Stimulated activated CD4-positive, alpha-beta T cell treated with anti-CD3 and anti-CD28 coated beads, Interleukin-15, amount 100 ng/mL, for 24 hours (primary cell): ENCODE measurements around the gene PIGQ.
A peak's percentile ranks its signal among the peaks of the same experiment; 100 is the strongest.

Source experiments
- DNase-seq: peaks from one replicate; pipeline ENCODE4 v3.0.0-alpha.2; 2020

Gene PIGQ

DNA sequence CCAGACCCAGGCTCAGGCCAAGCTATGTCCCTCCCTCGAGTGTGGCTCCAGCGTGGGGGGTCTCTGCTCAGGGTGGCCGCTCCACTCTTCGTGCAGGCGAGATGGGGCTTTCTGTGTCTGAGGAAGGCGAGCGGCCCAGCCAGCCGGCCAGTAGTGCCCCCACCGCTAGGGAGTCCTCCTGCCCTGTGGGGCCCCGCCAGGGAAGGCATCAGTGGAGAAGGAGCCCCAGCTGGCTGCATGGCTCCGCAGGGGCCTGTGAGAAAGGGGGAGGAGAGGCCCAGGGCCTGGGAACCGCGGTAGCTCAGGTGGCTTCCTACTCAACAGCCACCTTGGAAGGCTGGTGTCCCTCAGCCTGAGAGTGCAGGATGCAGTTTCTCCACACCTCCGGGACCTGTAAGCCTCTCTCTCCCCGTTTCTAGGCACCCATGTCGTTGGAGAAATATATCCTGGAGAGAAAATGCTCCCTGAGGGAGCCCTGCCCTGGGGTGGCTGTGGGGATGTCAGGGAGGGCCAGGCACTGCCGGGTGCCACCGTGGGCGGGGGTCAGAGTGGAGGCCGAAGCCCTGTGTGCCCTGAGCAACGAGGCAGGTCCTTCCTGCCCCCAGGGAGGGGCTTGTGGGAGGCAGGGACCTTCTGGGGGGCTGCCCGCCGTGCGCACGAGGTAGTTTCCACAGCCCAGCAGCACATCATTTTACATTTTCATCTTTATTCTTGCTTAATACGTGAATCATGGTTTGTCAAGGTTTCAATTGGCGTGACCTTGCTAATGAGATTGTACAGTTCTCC, 3.3 kb downstream of the PIGQ start:
- DNase-seq = no peak

GRCh38 chr16:574021-574760, 4.4 kb downstream of the PIGQ start:
- DNase-seq = no peak

DNA sequence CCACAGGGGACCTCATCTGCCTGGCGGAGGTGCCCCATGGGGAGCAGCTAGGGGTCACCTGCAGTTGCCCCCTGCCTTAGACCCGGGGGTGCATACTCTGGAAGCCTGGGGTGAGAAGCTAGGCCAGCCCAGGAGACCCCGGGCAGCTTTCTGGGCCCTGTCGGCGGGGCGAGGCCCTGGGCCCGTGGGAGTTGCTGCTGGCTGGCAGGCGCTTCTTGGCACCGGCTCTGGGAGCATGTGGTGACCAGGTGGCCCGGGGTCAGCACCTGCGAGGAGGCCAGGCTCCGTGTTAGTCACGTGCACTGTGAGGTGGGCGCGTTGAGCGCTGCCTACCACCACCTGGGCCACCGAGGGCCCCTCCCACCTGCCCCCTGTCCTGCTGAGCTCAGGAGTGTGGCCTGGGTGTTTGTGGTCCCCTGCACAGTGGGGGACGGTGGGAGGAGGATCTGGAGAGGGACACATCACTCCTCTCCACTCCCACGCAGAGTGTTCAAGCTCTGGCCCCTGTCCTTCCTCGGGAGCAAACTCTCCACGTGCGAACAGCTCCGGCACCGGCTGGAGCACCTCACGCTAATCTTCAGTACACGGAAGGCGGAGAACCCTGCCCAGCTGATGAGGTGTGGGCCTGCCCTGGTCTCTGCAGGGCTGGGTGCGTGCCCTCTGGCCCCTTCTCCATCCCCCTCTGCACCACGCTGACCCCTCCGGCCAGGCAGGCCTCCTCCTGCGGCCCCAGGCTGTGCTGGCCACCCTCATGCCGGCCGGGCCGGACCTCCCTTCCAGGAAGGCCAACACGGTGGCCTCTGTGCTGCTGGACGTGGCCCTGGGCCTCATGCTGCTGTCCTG, 5.8 kb downstream of the PIGQ start:
- no peak for DNase-seq

- DNase-seq = no peak
Measured at GRCh38 chr16:576197-576822, 6.5 kb downstream of the PIGQ start.

DNA sequence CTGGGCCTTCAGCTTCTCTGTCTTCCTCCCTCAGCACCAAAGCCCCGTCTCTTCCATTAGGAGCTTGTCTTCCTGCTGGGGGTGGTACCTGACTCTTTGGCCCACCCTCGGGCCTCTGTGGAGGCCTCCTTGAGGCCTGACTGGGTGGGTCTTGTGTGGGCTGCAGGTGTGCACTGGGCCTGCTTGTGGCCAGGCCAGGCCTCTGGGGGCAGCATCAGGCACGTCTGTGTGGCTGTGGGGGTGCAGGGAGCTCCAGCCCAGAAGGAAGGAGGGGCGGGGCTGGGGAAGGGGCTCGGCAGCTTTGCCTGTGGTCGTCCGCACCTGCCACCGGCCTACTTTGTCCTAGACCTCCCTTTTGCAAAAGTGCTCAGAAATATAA, 7.0 kb downstream of the PIGQ start:
- no peak for DNase-seq

DNA sequence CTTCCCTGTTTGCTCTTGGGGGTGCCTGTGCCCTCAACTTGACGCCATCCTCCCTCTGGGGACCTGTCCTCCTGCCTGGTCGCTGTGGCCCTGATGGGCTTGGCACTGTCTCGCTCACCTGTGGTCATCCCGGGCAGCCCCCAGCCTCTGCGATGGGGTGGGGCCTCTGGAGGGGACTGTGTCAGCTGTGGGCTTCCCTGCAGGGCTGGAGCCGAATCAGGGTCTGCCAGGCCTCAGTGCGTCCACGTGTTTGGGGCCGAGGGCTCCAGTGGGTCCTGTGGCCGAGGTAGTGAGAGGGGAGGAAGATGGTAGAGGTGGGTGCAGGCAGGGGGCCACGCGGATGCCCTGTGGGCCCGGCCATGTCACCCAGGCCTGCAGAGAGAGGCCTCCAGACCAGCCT, 8.0 kb downstream of the PIGQ start:
- no peak for DNase-seq

DNA sequence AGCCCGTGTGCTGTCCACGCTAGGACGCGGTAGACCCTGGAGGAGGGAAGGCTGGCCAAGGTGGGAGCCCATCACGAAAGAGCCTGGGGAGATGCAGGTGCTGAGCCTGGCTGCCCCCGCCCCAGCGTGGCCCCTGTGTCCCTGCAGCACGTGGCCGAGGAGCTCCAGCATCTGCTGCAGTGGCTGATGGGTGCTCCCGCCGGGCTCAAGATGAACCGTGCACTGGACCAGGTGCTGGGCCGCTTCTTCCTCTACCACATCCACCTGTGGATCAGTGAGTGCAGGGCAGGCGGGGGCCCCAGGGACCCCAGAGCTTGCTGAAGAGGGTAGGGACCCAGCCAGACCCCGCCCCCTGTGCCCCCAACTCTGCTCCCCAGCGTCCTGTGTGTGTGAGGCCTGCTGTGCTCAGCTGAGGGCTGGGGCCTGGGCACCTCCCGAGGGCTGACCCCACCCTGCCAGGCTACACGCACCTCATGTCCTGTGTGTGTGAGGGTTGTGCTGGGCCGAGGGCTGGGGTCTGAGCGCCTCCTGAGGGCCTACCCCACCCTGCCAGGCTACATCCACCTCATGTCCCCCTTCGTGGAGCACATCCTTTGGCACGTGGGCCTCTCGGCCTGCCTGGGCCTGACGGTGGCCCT, 8.6 kb downstream of the PIGQ start:
- DNase-seq = no peak

DNA sequence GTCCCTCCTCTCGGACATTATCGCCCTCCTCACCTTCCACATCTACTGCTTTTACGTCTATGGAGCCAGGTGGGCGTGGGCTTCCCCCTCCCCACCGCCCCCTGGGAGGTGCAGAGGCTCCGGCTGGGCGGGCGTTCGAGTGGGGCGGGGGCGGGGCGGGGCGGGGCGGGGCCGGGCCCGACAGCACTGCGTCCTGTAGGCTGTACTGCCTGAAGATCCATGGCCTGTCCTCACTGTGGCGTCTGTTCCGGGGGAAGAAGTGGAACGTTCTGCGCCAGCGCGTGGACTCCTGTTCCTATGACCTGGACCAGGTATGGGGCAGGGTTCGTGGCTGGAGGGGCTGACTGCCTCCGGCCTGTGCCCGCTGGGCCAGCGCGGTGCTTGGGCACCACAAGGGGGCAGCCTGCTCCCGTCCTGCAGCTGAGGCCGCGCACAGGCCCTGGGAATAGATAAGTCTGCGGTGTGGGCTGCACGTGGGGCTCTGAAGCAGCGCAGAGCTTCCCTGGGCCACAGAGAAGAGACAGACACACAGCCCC, 9.2 kb downstream of the PIGQ start:
- DNase-seq = peak; percentile 79

DNA sequence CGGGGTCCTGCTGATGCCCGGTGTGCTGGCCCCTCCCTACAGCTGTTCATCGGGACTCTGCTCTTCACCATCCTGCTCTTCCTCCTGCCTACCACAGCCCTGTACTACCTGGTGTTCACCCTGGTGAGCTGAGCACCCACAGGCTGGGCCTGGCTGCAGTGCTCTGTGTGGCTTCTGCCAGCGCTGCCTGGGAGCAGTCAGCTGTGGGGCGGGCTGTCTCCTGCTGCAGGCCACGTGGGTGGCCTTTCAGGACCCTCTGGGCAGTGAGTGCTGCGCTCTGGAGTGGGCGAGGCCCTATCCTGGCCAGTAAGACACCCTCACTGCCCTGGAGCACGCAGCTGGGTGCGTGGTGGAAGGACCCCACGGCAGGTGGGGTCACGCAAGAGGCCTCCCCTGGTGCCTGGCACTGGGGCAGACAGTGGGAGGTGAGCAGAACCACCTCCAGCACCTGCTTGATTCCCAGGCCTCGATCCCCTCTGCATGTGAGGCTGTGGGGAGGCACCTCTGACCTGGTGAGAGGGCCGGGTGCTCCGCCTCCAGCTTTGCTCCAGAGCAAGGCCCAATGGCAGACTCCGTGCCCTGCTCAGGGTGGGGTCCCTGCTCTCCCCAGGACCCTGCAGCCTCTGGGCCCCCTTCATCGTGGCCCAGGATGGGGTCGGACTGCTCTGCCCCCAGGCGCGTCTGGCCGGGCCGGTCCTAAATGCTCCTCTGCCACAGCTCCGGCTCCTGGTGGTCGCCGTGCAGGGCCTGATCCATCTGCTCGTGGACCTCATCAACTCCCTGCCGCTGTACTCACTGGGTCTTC, 10.6 kb downstream of the PIGQ start:
- DNase-seq = no peak

DNA sequence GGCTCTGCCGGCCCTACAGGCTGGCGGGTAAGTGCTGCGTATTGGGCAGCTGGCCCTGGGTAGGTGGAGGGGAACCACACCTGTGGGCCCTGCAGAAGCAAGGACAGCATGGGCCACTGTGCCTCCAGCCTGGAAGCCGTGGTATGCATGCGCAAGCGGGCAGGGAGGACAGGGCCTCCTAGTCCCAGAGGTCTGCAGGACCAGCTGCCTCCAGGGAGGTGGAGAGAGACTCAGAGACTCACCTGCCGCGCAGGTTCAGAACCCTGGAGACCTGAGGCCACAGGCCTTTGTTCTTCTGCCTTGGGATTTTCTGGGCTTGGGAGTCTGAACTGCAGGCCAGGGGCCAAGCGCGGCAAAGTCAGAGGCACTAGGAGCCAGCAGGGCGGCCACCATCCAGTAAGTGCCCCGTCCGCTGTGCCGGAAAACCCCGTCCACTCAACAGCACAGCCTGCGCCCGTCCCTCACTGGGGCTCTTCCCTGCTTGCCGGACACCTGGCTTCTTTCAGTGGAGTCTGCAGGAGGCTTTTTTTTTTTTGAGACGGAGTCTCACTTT, 11.3 kb downstream of the PIGQ start:
- DNase-seq = no peak

- no peak for DNase-seq
Measured at GRCh38 chr16:582218-582613, 12.4 kb downstream of the PIGQ start.

GRCh38 chr16:582614-583331, 13.0 kb downstream of the PIGQ start:
- DNase-seq = no peak

DNA sequence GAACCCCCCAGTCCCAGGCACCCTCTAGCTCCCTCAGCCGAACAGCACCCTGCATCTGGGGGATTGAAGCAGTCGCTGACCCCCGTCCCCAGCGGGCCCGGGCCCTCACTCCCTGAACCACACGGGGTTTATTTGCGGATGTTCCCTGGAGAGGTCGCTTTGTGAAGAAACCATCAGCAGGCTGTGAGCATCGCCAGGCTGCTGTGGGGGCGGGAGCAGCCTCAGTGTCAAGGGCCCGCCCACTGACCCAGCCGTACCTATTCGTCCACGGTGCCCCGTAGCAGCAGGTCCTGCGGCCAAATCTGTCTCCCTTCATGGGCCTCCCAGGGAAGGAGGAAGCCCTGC, 13.7 kb downstream of the PIGQ start:
- no peak for DNase-seq

GRCh38 chr16:583815-584591, 14.2 kb downstream of the PIGQ start:
- DNase-seq = no peak

DNA sequence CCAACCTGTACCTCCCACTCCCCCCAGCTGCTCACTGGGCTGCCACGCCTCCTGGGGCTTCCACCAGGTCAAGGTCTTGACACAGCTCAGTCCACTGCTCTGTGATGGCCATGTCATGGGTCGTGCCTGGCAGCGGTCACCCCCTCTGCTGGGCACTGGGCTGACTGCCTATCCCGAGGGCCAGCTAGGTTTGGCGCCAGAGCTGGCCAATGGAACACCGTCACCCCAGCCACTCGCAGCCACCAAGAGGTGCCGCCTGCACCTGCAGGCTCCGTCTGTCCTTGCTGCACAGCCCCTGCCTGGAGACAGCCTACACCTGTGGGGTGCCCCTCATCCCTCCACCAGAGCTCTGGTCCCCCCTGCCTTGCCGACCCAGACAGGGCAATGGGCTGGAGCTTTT, 15.6 kb downstream of the PIGQ start:
- peak; percentile 37 for DNase-seq

GRCh38 chr16:586047-586644, 16.4 kb downstream of the PIGQ start:
- no peak for DNase-seq

DNA sequence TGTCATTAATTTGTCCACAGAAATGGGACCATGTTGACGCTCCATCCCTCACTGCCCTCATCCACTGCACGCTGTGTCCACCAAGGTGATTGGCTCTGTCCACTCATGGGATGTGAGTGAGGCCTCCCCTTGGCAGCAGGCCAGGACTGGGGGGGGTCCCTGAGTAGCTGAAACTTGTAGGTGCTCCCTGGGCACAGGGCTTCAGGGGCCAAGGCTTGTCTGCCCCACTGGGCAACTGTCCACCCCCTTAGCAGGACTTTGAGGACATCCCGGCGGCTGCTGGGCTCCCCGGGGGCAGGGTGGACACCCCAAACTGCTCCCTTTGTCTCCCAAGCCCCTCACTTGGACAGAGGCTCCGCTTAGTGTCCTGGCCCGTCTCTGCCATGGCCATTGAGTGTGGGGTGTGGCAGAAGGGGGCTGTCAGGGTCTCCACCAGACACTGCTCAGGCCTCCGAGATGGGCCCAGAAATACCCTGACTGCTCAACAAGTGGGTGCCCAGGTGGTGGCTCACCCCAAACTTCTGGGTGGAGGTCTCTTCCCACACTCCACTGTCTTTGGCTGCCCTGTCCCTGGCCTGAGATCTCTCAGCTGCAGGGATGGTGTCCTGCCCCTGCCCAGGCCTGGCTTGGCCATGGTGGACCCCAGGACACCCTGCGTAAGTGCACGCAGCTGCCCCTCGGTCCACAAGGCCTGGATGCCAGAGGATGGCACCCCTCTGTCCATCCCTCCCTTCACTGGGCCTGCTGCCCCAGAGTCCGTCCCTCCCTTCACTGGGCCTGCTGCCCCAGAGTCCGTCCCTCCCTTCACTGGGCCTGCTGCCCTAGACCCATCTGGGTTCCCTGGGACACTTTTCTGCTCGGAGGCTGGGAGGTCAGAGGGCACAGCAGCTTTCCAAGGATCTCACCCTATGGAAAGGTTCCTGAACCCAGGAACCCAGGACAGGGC, 17.1 kb downstream of the PIGQ start:
- DNase-seq = peak; percentile 34

DNA sequence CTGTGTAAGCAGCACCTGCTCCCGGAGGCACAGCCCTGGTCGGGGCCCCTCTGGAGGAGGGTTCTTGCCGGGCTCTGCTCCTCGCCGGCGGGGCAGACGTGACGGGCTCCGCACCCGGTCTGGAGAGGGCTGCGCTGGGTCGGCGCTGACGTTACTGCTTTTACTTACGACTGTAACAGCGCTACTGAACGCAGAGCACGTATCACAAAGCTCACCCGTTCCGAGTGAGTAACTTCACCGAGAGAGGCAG, 18.8 kb downstream of the PIGQ start:
- DNase-seq = peak; percentile 75
